ENCODE data around the gene DPEP2NB. TPM values are rescaled to one million over a fixed set of nuclear protein-coding genes. Genes with fewer than 3 reads are reported as not detected.

DPEP2NB gene
- total RNA-seq, 1 experiment from 2014 or later: not detected

GRCh38 chr16:67969254-67970039 lies 46.3 kb downstream of the DPEP2NB start:
- POLR2A ChIA-PET (ENCODE audit: low non-redundant PET): no interaction called here
- peak overlapping the region; percentile 87 for H3K27ac ChIP-seq (ENCODE audit: low read depth, low read length, poor library complexity, severe bottlenecking)

DNA sequence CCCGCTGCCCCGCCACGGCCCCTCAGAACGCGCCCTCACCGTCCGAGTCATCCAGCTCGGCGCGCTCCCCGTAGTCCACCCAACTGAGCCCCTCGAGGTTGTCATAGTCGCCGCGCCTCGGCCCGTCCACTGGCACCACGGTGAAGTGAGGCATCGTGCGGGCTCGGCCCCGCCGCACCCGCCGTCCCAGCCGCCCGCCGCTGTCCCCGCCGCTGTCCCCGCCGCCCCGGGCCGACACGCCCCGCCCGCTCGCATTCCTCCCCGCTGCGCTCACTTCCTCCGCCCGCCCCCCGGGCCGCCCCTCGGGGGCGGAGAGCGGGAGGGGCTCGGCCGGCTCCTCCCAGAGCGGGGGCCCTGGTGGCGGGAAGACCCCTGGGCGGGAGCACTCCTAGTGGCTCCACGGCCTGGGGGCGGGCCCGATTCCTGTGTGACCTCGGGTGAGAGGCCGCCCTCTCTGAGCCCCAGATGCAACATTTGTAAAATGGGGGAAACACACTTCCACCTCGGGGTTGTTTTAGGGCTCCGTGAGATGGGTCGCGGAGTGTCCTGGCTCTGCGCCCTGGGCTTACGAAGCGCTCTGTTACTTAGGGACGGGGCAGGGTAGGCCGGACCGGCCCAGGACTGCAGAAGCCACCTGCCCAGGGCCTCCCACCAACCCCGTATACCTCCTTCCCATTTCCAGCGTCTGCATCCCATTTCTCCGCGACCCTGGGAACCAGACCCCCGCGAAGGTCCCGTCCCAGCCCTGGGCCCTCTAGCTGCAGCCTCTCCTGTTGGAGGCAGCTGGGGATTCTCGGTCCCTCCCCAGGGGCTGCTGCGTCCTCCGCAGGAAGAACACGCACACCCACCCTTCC lies 47.1 kb downstream of the DPEP2NB start, which contains the start of gene SLC12A4:
TSS of gene SLC12A4 (minus strand) at position 238 of the 854 bp plus-strand sequence. CDS start at position 154, 84 bp downstream.
- no TSS peak for BruUV-seq (replicated peaks)
- intact Hi-C loops (cut with micrococcal nuclease; ENCODE audit: unreplicated experiment): no loop called here
- no peaks in the 10 kb centered on the region for H3K9me3 ChIP-seq (ENCODE audit: low read depth, low read length, poor library complexity, severe bottlenecking)
- H3K27ac ChIP-seq (ENCODE audit: low read depth, low read length, poor library complexity, severe bottlenecking): peak within 1 kb of the TSS; percentile 87
- TF ChIP-seq EZH2 (IDR thresholded peaks at IDR 0.05; ENCODE audit: borderline replicate concordance, low read depth, low read length, poor library complexity, severe bottlenecking): no peak
- TF ChIP-seq, protein P1, sequence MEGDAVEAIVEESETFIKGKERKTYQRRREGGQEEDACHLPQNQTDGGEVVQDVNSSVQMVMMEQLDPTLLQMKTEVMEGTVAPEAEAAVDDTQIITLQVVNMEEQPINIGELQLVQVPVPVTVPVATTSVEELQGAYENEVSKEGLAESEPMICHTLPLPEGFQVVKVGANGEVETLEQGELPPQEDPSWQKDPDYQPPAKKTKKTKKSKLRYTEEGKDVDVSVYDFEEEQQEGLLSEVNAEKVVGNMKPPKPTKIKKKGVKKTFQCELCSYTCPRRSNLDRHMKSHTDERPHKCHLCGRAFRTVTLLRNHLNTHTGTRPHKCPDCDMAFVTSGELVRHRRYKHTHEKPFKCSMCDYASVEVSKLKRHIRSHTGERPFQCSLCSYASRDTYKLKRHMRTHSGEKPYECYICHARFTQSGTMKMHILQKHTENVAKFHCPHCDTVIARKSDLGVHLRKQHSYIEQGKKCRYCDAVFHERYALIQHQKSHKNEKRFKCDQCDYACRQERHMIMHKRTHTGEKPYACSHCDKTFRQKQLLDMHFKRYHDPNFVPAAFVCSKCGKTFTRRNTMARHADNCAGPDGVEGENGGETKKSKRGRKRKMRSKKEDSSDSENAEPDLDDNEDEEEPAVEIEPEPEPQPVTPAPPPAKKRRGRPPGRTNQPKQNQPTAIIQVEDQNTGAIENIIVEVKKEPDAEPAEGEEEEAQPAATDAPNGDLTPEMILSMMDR (conservative IDR thresholded peaks at IDR 0.05; ENCODE audit: low read depth, low read length): no peak
- POLR2A ChIA-PET (ENCODE audit: low non-redundant PET): no interaction called here
- H3K27me3 ChIP-seq (replicated peaks; ENCODE audit: insufficient read depth, low read depth, low read length, poor library complexity): no peaks in the 10 kb centered on the region
- peak; percentile 93 for DNase-seq (ENCODE audit: low spot score)
- no peaks in the 10 kb centered on the region for H3K36me3 ChIP-seq (ENCODE audit: insufficient read depth, low read length, poor library complexity, severe bottlenecking)
- CTCF ChIA-PET: no interaction called here
- H3K4me3 ChIP-seq (ENCODE audit: low read depth, low read length, poor library complexity, severe bottlenecking): peak within 1 kb of the TSS; percentile 68
- H3K4me1 ChIP-seq (ENCODE audit: insufficient read depth, low read length, poor library complexity, severe bottlenecking): peaks cover 19% of the 10 kb centered on the region

More at GRCh38 chr16:67969254-67970039, 46.3 kb downstream of the DPEP2NB start:
- no peak for DNase-seq (ENCODE audit: low spot score)
- BruUV-seq (replicated peaks): no TSS peak
- no peaks in the 10 kb centered on the region for H3K9me3 ChIP-seq (ENCODE audit: low read depth, low read length, poor library complexity, severe bottlenecking)
- no peak for TF ChIP-seq EZH2 (IDR thresholded peaks at IDR 0.05; ENCODE audit: borderline replicate concordance, low read depth, low read length, poor library complexity, severe bottlenecking)
- TF ChIP-seq, protein P1 (conservative IDR thresholded peaks at IDR 0.05; ENCODE audit: low read depth, low read length): no peak
- no peaks in the 10 kb centered on the region for H3K27me3 ChIP-seq (replicated peaks; ENCODE audit: insufficient read depth, low read depth, low read length, poor library complexity)
- peak overlapping the region; percentile 68 for H3K4me3 ChIP-seq (ENCODE audit: low read depth, low read length, poor library complexity, severe bottlenecking)
- no peaks in the 10 kb centered on the region for H3K36me3 ChIP-seq (ENCODE audit: insufficient read depth, low read length, poor library complexity, severe bottlenecking)
- H3K4me1 ChIP-seq (ENCODE audit: insufficient read depth, low read length, poor library complexity, severe bottlenecking): peaks cover 19% of the 10 kb centered on the region
- CTCF ChIA-PET: interaction anchor here (0.7 kb wide), 1 partner anchor 71 kb away, joined by 6 read pairs; no protein-coding TSS in a partner anchor
- intact Hi-C loops (cut with micrococcal nuclease; ENCODE audit: unreplicated experiment): no loop called here

DNA sequence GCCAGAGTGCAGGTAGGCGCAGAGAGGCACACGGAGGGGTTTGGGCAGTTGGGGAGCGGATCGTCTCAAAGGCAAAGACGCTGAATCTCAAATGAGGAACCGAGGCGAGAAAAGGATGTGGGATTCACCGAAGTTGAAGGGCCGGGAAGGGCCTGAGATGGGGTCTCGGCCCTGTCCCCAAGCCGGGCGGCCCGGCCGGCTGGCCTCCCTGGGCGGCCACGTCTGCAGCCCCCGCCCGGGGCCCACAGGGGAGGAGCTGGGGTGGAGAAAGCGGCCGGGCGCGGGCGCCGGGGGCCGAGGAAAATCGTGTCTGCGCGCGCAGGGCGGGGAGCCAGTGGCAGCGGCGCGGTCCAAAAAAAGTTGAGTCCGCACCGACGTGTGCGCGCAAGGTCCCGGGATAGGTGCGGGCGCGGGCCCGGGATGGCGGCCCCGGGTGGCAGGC lies 47.7 kb downstream of the DPEP2NB start:
- Histone ChIP-seq H3K27me3 (replicated peaks; ENCODE audit: insufficient read depth, low read depth, low read length, poor library complexity) (no peaks in the 10 kb centered on the region), H3K4me1 (ENCODE audit: insufficient read depth, low read length, poor library complexity, severe bottlenecking) (peaks cover 19% of the 10 kb centered on the region), H3K4me3 (ENCODE audit: low read depth, low read length, poor library complexity, severe bottlenecking) (peak overlapping the region; percentile 68), H3K27ac (ENCODE audit: low read depth, low read length, poor library complexity, severe bottlenecking) (peak overlapping the region; percentile 87), H3K9me3 (ENCODE audit: low read depth, low read length, poor library complexity, severe bottlenecking) (no peaks in the 10 kb centered on the region), H3K36me3 (ENCODE audit: insufficient read depth, low read length, poor library complexity, severe bottlenecking) (no peaks in the 10 kb centered on the region)
- peak; percentile 42 for DNase-seq (ENCODE audit: low spot score)
- TF ChIP-seq EZH2 (IDR thresholded peaks at IDR 0.05; ENCODE audit: borderline replicate concordance, low read depth, low read length, poor library complexity, severe bottlenecking): no peak
- TF ChIP-seq, protein P1 (conservative IDR thresholded peaks at IDR 0.05; ENCODE audit: low read depth, low read length): no peak
- POLR2A ChIA-PET (ENCODE audit: low non-redundant PET): no interaction called here
- CTCF ChIA-PET: no interaction called here
- intact Hi-C loops (cut with micrococcal nuclease; ENCODE audit: unreplicated experiment): no loop called here
- BruUV-seq (replicated peaks): no TSS peak
